ENCODE results near the gene CBX4.

Gene CBX4

GRCh38 chr17:79842136-79842655 lies 3.0 kb upstream of the CBX4 start:
- H3K4me2 ChIP-seq (ENCODE audit: low read depth, low read length) = peak overlapping the region; percentile 71; the same call in 1 of the 2 replicates
- no peak overlapping the region for H3K9ac ChIP-seq (ENCODE audit: low read length)
- H3K27me3 ChIP-seq (replicated peaks; ENCODE audit: insufficient read depth, low read length) = peaks cover 71% of the 10 kb centered on the region
- peaks cover 10% of the 10 kb centered on the region for H3K79me2 ChIP-seq (ENCODE audit: low read length)
- no peak overlapping the region for H3K4me3 ChIP-seq (ENCODE audit: low read length)
- no peaks in the 10 kb centered on the region for H3K9me2 ChIP-seq (replicated peaks; ENCODE audit: insufficient read depth, low read length)
- peaks cover 3% of the 10 kb centered on the region; the same call in 1 of the 2 replicates for H4K20me1 ChIP-seq (ENCODE audit: insufficient read depth, low read length)
- H2AFZ ChIP-seq (ENCODE audit: low read length) = no peak overlapping the region
- no peak overlapping the region for H3K27ac ChIP-seq (ENCODE audit: low read length)
- no peaks in the 10 kb centered on the region for H3K9me3 ChIP-seq (replicated peaks; ENCODE audit: insufficient read depth, low read length)
- H3F3A ChIP-seq (ENCODE audit: insufficient read depth, low read length) = peaks cover 8% of the 10 kb centered on the region
- TF ChIP-seq EZH2 (optimal IDR thresholded peaks at IDR 0.05; ENCODE audit: low read depth, low read length) (no peak), EZH2phosphoT487 (IDR thresholded peaks at IDR 0.05; ENCODE audit: low read length) (no peak), CTCF (IDR thresholded peaks at IDR 0.05; ENCODE audit: low read length) (no peak)
- no peak for DNase-seq
- no peaks in the 10 kb centered on the region for H3K36me3 ChIP-seq (replicated peaks; ENCODE audit: insufficient read depth, low read length)
- H3K4me1 ChIP-seq (ENCODE audit: low read length) = peaks cover 6% of the 10 kb centered on the region; the same call in 1 of the 2 replicates

- peaks cover 9% of the 10 kb centered on the region; the same call in 1 of the 2 replicates for H3K4me1 ChIP-seq (ENCODE audit: low read length)
- no peak overlapping the region for H3K27ac ChIP-seq (ENCODE audit: low read length)
- no peaks in the 10 kb centered on the region for H3K9me3 ChIP-seq (replicated peaks; ENCODE audit: insufficient read depth, low read length)
- H3K9me2 ChIP-seq (replicated peaks; ENCODE audit: insufficient read depth, low read length) = no peaks in the 10 kb centered on the region
- TF ChIP-seq CTCF (IDR thresholded peaks at IDR 0.05; ENCODE audit: low read length) = no peak
- no peak for TF ChIP-seq EZH2phosphoT487 (IDR thresholded peaks at IDR 0.05; ENCODE audit: low read length)
- TF ChIP-seq EZH2 (optimal IDR thresholded peaks at IDR 0.05; ENCODE audit: low read depth, low read length) = no peak
- peaks cover 3% of the 10 kb centered on the region; the same call in 1 of the 2 replicates for H4K20me1 ChIP-seq (ENCODE audit: insufficient read depth, low read length)
- peaks cover 17% of the 10 kb centered on the region for H3K79me2 ChIP-seq (ENCODE audit: low read length)
- H2AFZ ChIP-seq (ENCODE audit: low read length) = no peak overlapping the region
- H3F3A ChIP-seq (ENCODE audit: insufficient read depth, low read length) = peaks cover 8% of the 10 kb centered on the region
- no peak for DNase-seq
- H3K4me3 ChIP-seq (ENCODE audit: low read length) = no peak overlapping the region
- no peaks in the 10 kb centered on the region for H3K36me3 ChIP-seq (replicated peaks; ENCODE audit: insufficient read depth, low read length)
- no peak overlapping the region for H3K9ac ChIP-seq (ENCODE audit: low read length)
- H3K4me2 ChIP-seq (ENCODE audit: low read depth, low read length) = no peak overlapping the region
- H3K27me3 ChIP-seq (replicated peaks; ENCODE audit: insufficient read depth, low read length) = peaks cover 65% of the 10 kb centered on the region
Observed at GRCh38 chr17:79841369-79842135, 2.3 kb upstream of the CBX4 start.

GRCh38 chr17:79840989-79841286 lies 1.7 kb upstream of the CBX4 start:
- H3K4me2 ChIP-seq (ENCODE audit: low read depth, low read length) = no peak overlapping the region
- H3K4me1 ChIP-seq (ENCODE audit: low read length) = peaks cover 9% of the 10 kb centered on the region; the same call in 1 of the 2 replicates
- TF ChIP-seq CTCF (IDR thresholded peaks at IDR 0.05; ENCODE audit: low read length) = no peak
- no peak for TF ChIP-seq EZH2phosphoT487 (IDR thresholded peaks at IDR 0.05; ENCODE audit: low read length)
- no peak for TF ChIP-seq EZH2 (optimal IDR thresholded peaks at IDR 0.05; ENCODE audit: low read depth, low read length)

More at GRCh38 chr17:79840989-79841286, 1.7 kb upstream of the CBX4 start:
- Histone ChIP-seq H3K36me3 (replicated peaks; ENCODE audit: insufficient read depth, low read length) (no peaks in the 10 kb centered on the region), H3K27ac (ENCODE audit: low read length) (no peak overlapping the region), H4K20me1 (ENCODE audit: insufficient read depth, low read length) (peaks cover 3% of the 10 kb centered on the region; the same call in 1 of the 2 replicates), H2AFZ (ENCODE audit: low read length) (no peak overlapping the region), H3K4me3 (ENCODE audit: low read length) (no peak overlapping the region), H3F3A (ENCODE audit: insufficient read depth, low read length) (peaks cover 8% of the 10 kb centered on the region), H3K79me2 (ENCODE audit: low read length) (peaks cover 18% of the 10 kb centered on the region), H3K9me3 (replicated peaks; ENCODE audit: insufficient read depth, low read length) (no peaks in the 10 kb centered on the region), H3K9me2 (replicated peaks; ENCODE audit: insufficient read depth, low read length) (no peaks in the 10 kb centered on the region), H3K27me3 (replicated peaks; ENCODE audit: insufficient read depth, low read length) (peaks cover 59% of the 10 kb centered on the region), H3K9ac (ENCODE audit: low read length) (no peak overlapping the region)
- no peak for DNase-seq
